Right cardiac atrium (tissue), 5 donors: ENCODE data around the gene APBB1. TPM values are rescaled to one million over a fixed set of nuclear protein-coding genes. Genes with fewer than 3 reads are reported as not detected.
"Not testable (repeated sequence)": the region's sequence is repeated elsewhere in the genome, so short reads cannot be mapped to it uniquely, and the experiment has no call there.

Source experiments
- ATAC-seq, 2 donors: fragments of 200-7000 bp; cut with Tn5 transposase; one replicate each; pipeline versions ENCODE4 v1.8.0 to v1.9.1; 2020; ENCODE audit warnings: moderate library complexity in 2 of 2, mild to moderate bottlenecking in 1 of 2
- DNase-seq, 3 donors: peaks; one replicate each; pipeline ENCODE4 v3.0.0-alpha.2; 2020
- H3K27ac ChIP-seq: one replicate; pipeline ENCODE4 v1.5.1; 2013; ENCODE audit warnings: mild to moderate bottlenecking, low read length, control low read depth, moderate library complexity
- H3K27me3 ChIP-seq: one replicate; pipeline ENCODE4 v1.6.1; 2013; ENCODE audit not compliant: control insufficient read depth, insufficient read depth
- H3K4me1 ChIP-seq: one replicate; pipeline ENCODE4 v1.6.1; 2013; ENCODE audit warnings: low read length; ENCODE audit not compliant: control insufficient read depth, insufficient read depth
- H3K4me3 ChIP-seq: one replicate; pipeline ENCODE4 v1.5.1; 2013; ENCODE audit warnings: low read length, control low read depth
- H3K9me3 ChIP-seq: one replicate; pipeline ENCODE4 v1.6.1; 2013; ENCODE audit warnings: low read length; ENCODE audit not compliant: control insufficient read depth
- WGBS: extraction: QIAGEN DNeasy Blood & Tissue Kit; methylation state at CpG from one replicate; pipeline ENCODE4 v1.1.7; 2013; 5-methylcytosine and 5-hydroxymethylcytosine counted together
- intact Hi-C, 4 donors: fragments of 100-400 bp; cut with DNase I; formaldehyde crosslinking; loops; one replicate each; pipeline versions ENCODE4 v1.11.0 to v1.14.0; 2022 to 2023
- polyA plus RNA-seq: library from polyadenylated mRNA; stranded (reverse); fragments of 200-250 nt; gene quantifications from one replicate; pipeline ENCODE4 v1.2.3, GENCODE V29; 2013
- total RNA-seq, 4 donors: library from RNA; stranded (reverse); fragmentation: NEBNext Ultra II Directional; extraction: Animal tissue kit (Norgen Biotek cat#: 25700); gene quantifications; one replicate each; pipeline ENCODE4 v1.2.1, GENCODE V29; 2021
- donor health status: healthy with polysubstance abuse.
- donor health status: DM: no; HTN: yes; CAD: no.
- donor health status: DM: no; HTN: no; CAD: no.
- donor health status: DM: no; HTN: yes; CAD: no; lungs with severe emphysema.
- donor health status: DM: yes; HTN: yes; CAD: no.

APBB1 gene
- total and polyA plus RNA-seq, 5 donors, result 70.6 to 83.9 (median 82.1) TPM

GRCh38 chr11:6403539-6403938 lies 15.4 kb downstream of the APBB1 start:
- H3K9me3 ChIP-seq, result no peaks in the 10 kb centered on the region
- WGBS, result 90% methylated on average over 8 of the region's 8 CpGs
- no peak for DNase-seq
- no peak overlapping the region for H3K4me3 ChIP-seq
- H3K27ac ChIP-seq, result no peak overlapping the region
- no peaks in the 10 kb centered on the region for H3K27me3 ChIP-seq
- no peaks in the 10 kb centered on the region for H3K4me1 ChIP-seq
- ATAC-seq, result no peak
- intact Hi-C loops, result no loop called here

DNA sequence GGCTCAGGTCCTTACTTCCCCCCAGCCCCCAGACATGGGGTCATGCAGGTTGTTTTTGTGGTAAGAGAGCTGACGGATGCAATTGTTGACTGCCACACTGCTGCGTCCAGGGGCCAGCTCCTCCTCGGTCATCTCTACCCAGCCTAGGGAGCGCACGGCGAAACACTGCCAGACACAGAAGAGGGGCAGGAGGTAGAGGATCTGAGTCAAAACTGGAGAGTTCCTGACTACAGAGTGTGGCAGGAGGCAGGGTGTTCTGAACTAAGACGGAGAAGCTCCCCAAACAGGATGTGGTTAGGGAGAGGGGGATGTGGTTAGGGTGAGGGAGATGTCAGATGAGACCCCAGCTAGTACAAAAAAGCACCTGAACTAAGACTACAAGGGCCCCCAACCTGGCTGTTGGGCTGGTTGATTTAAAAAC lies 16.3 kb downstream of the APBB1 start:
- DNase-seq, result no peak
- 84% methylated on average over 7 of the region's 7 CpGs for WGBS
- intact Hi-C loops, result no loop called here
- no peak for ATAC-seq
- Histone ChIP-seq H3K9me3 (no peaks in the 10 kb centered on the region), H3K4me3 (no peak overlapping the region), H3K27ac (no peak overlapping the region), H3K27me3 (no peaks in the 10 kb centered on the region), H3K4me1 (no peaks in the 10 kb centered on the region)

- H3K4me3 ChIP-seq, result no peak overlapping the region
- H3K27ac ChIP-seq, result no peak overlapping the region
- DNase-seq (no peak), ATAC-seq (no peak)
- intact Hi-C loops, result no loop called here
- H3K27me3 ChIP-seq, result no peaks in the 10 kb centered on the region
- H3K9me3 ChIP-seq, result no peaks in the 10 kb centered on the region
- no peaks in the 10 kb centered on the region for H3K4me1 ChIP-seq
- WGBS, result 78% methylated on average over 12 of the region's 12 CpGs
Measured at GRCh38 chr11:6402061-6402470, 16.8 kb downstream of the APBB1 start.

DNA sequence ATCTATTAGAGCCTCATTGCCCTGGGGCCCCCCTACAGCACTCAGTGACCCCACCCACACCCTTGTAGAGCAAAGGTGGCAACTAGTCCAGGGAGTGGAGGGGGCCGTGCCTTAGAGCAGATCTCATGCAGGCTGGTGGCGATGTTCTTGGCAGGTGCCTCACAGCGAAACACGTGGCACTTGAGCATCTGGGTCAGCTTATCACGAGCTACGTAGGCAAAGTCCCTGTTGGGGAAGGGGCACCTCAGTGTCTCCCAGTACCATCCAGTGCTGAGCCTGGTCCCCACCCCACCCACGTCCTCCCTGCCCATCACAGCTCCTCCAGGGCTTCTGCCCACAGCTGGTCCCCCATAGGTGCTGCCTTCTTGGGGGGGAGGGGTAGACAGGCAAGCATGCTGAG lies 17.4 kb downstream of the APBB1 start:
- WGBS, result 77% methylated on average over 7 of the region's 7 CpGs
- no peak overlapping the region for H3K4me3 ChIP-seq
- DNase-seq (no peak), ATAC-seq (no peak)
- no peak overlapping the region for H3K27ac ChIP-seq
- H3K4me1 ChIP-seq, result no peaks in the 10 kb centered on the region
- no peaks in the 10 kb centered on the region for H3K27me3 ChIP-seq
- intact Hi-C loops, result no loop called here
- H3K9me3 ChIP-seq, result no peaks in the 10 kb centered on the region

- DNase-seq (no peak), ATAC-seq (no peak)
- Histone ChIP-seq H3K4me3 (no peak overlapping the region), H3K27me3 (no peaks in the 10 kb centered on the region), H3K27ac (no peak overlapping the region), H3K9me3 (no peaks in the 10 kb centered on the region), H3K4me1 (no peaks in the 10 kb centered on the region)
- WGBS, result 96% methylated on average over 15 of the region's 15 CpGs
- intact Hi-C loops, result no loop called here
Measured at GRCh38 chr11:6400431-6401345, 18.2 kb downstream of the APBB1 start.

GRCh38 chr11:6397636-6398035 lies 21.3 kb downstream of the APBB1 start:
- WGBS, result 46% methylated on average over 3 of the region's 3 CpGs
- Histone ChIP-seq H3K27me3 (no peaks in the 10 kb centered on the region), H3K4me3 (no peak overlapping the region), H3K4me1 (no peaks in the 10 kb centered on the region), H3K9me3 (no peaks in the 10 kb centered on the region), H3K27ac (peak overlapping the region; percentile 37)
- ATAC-seq (peak; percentile 10), DNase-seq (no peak)
- intact Hi-C loops, result loop anchor here in 1 of 4 donors (10.0 kb wide), 1 partner anchor 317 kb away; no protein-coding TSS in a partner anchor

- 36% methylated on average over 1 of the region's 1 CpG for WGBS
- Histone ChIP-seq H3K4me3 (no peak overlapping the region), H3K27ac (peak overlapping the region; percentile 37), H3K9me3 (no peaks in the 10 kb centered on the region), H3K27me3 (no peaks in the 10 kb centered on the region), H3K4me1 (no peaks in the 10 kb centered on the region)
- no peak for ATAC-seq
- DNase-seq, result no peak
- intact Hi-C loops, result loop anchor here in 1 of 4 donors (10.0 kb wide), 1 partner anchor 318 kb away; no protein-coding TSS in a partner anchor
Measured at GRCh38 chr11:6397156-6397555, 21.7 kb downstream of the APBB1 start.

DNA sequence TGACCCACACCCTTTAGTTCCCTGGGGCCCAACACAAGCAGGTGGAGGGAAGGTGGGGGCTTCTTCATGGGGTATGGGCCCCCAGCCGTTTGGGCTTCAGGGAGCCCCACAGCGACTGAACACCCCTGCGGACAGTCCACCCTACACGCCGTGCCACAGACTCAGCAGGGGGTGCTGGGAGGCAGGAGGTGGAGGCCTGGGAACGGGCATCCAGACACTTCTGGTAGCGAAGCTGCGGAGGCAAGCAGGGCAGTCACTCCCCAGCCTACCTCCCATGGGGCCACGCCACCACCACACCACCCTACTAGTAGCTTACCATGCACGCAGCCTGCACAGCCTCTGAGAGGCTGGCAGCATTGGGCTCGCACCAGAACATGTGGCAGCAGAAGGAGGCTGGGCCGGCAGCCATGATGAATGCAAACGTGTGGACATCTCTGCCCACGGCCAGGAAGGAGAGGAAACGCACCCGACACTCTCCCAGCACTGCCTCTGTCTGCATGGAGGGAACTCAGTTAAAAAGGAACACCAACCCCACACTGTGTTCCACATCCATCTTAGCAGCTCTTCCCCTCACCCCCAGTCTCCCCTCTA lies 23.3 kb downstream of the APBB1 start:
- 83% methylated on average over 16 of the region's 16 CpGs for WGBS
- no peak for DNase-seq
- no peaks in the 10 kb centered on the region for H3K27me3 ChIP-seq
- intact Hi-C loops, result loop anchor here in 1 of 4 donors (10.0 kb wide), 1 partner anchor 319 kb away; no protein-coding TSS in a partner anchor
- peaks cover 4% of the 10 kb centered on the region for H3K4me1 ChIP-seq
- ATAC-seq, result no peak
- no peak overlapping the region for H3K27ac ChIP-seq
- no peaks in the 10 kb centered on the region for H3K9me3 ChIP-seq
- no peak overlapping the region for H3K4me3 ChIP-seq

DNA sequence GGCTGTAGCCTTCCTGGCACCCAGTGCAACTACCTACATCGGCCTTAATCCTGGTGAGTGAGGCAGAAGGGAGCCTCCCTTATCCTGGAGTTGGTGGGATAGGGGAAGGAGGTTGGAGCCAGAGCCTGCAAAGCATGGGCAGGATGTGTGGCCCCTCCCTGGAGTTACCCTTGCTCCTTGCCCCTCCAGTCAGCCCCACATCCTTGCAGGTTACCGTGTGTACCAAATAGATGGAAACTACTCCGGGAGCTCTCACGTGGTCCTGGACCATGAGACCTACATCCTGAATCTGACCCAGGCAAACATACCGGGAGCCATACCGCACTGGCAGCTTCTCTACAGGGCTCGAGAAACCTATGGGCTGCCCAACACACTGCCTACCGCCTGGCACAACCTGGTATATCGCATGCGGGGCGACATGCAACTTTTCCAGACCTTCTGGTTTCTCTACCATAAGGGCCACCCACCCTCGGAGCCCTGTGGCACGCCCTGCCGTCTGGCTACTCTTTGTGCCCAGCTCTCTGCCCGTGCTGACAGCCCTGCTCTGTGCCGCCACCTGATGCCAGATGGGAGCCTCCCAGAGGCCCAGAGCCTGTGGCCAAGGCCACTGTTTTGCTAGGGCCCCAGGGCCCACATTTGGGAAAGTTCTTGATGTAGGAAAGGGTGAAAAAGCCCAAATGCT lies 24.8 kb downstream of the APBB1 start:
- DNase-seq (no peak), ATAC-seq (no peak)
- WGBS, result 91% methylated on average over 16 of the region's 16 CpGs
- Histone ChIP-seq H3K4me3 (no peak overlapping the region), H3K27me3 (no peaks in the 10 kb centered on the region), H3K9me3 (no peaks in the 10 kb centered on the region), H3K4me1 (peaks cover 4% of the 10 kb centered on the region), H3K27ac (no peak overlapping the region)
- intact Hi-C loops, result loop anchor here in 1 of 4 donors (10.0 kb wide), 1 partner anchor 321 kb away; no protein-coding TSS in a partner anchor

- not testable (repeated sequence) for DNase-seq, ATAC-seq, H3K9me3 ChIP-seq, H3K27ac ChIP-seq, H3K4me1 ChIP-seq, H3K27me3 ChIP-seq, H3K4me3 ChIP-seq
- intact Hi-C loops, result loop anchor here in 1 of 4 donors (10.0 kb wide), 1 partner anchor 323 kb away; no protein-coding TSS in a partner anchor
- 97% methylated on average over 4 of the region's 4 CpGs for WGBS
Measured at GRCh38 chr11:6392251-6392650, 26.6 kb downstream of the APBB1 start.
